Vagina (tissue), 2 donors: ENCODE measurements around the gene ATP11C.

Source experiments
- CTCF ChIP-seq, 3 experiments: fragments of 450-650 bp in 2 of 3; fragments of 200-600 bp in 1 of 3; sonication (generic) in 1 of 3; IDR thresholded peaks; one replicate each; pipeline ENCODE4 v1.5.1; 2017 to 2019; ENCODE audit warnings: antibody characterized with exemption in 3 of 3, mild to moderate bottlenecking in 2 of 3, moderate library complexity in 2 of 3
- POLR2A ChIP-seq, 2 donors: fragments of 450-650 bp; IDR thresholded peaks; one replicate each; pipeline ENCODE4 v1.6.1; 2017; ENCODE audit warnings: antibody characterized with exemption in 2 of 2, mild to moderate bottlenecking in 2 of 2, moderate library complexity in 2 of 2

GRCh38 chrX:139831675-139832456, 101.0 kb downstream of the ATP11C start:
- TF ChIP-seq POLR2A (IDR thresholded peaks at IDR 0.05) (no peak), CTCF (IDR thresholded peaks at IDR 0.05) (no peak)
